ENCODE measurements around the gene RCOR3.

RCOR3 gene

GRCh38 chr1:211340622-211341507 lies 81.7 kb downstream of the RCOR3 start:
- DNase-seq (ENCODE audit: low spot score), result no peak
- no peak for TF ChIP-seq CTCF (IDR thresholded peaks at IDR 0.05; ENCODE audit: extremely low read depth, missing control alignments)

DNA sequence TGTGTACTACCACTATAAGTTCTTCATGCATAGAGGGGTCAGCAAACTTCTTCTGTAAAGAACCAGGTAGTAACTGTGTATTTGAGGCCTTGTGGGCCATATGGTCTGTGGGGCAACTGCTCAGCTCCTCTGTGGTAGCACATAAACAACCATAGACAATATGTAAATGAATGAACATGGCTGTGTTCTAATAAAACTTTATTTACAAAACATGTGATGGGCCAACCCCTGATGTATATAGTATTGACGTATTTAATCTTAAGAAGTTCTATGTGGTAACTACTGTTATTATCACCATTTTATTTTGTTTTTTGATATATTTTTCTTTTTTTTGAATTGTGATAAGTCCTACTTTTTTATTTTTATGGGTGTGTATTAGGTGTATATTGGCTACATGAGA lies 82.8 kb downstream of the RCOR3 start:
- no peak for TF ChIP-seq CTCF (IDR thresholded peaks at IDR 0.05; ENCODE audit: extremely low read depth, missing control alignments)
- no peak for DNase-seq (ENCODE audit: low spot score)

GRCh38 chr1:211343607-211344006 lies 84.4 kb downstream of the RCOR3 start:
- no peak for DNase-seq (ENCODE audit: low spot score)
- no peak for TF ChIP-seq CTCF (IDR thresholded peaks at IDR 0.05; ENCODE audit: extremely low read depth, missing control alignments)

DNA sequence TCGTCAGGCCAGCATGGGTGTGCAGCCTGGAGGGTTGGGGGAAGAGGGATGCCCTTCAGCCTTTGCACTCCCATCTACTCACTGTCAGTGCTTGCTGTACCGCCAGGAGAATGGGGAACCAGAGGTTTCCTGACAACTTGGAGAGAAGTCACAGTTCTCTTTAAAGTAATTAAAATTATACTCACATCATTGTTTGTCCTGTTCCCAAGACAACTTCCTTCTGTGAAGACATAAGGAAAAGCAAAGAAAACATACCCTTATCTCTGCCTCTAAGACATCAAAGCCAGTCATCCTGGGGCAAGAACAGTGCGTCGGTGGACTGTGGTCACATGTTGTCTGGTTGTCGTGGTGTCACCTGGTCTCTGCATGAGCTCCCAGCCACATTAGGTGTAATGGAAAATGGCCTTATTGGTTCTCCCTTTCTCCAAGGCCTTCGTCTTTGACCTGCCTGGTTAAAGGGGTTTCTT lies 85.0 kb downstream of the RCOR3 start:
- TF ChIP-seq CTCF (IDR thresholded peaks at IDR 0.05; ENCODE audit: extremely low read depth, missing control alignments), result no peak
- DNase-seq (ENCODE audit: low spot score), result no peak

DNA sequence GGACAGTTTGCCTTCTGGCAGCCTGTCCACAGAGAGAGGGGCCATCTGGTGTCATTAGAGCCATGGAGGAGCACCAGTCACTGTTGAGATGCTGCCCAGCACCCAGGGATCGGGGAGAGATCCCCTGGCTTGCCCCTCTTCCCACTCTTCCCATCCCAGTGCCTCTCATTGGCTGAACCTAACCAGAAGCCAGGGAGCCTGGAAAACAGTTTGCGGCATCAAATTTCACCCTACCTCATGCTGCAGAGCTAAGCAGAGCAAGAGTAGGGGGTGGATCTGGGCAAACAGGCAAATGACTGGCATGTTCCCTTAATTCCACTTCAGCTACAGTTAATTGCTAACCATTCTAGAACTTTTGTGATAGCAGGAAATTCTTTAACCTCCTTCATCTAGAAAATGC lies 86.6 kb downstream of the RCOR3 start:
- no peak for DNase-seq (ENCODE audit: low spot score)

GRCh38 chr1:211347077-211347844 lies 88.1 kb downstream of the RCOR3 start:
- DNase-seq (ENCODE audit: low spot score), result no peak
- TF ChIP-seq CTCF (IDR thresholded peaks at IDR 0.05; ENCODE audit: extremely low read depth, missing control alignments), result no peak

More for the DNA sequence above, 86.6 kb downstream of the RCOR3 start:
- TF ChIP-seq CTCF (IDR thresholded peaks at IDR 0.05; ENCODE audit: extremely low read depth, missing control alignments), result no peak

DNA sequence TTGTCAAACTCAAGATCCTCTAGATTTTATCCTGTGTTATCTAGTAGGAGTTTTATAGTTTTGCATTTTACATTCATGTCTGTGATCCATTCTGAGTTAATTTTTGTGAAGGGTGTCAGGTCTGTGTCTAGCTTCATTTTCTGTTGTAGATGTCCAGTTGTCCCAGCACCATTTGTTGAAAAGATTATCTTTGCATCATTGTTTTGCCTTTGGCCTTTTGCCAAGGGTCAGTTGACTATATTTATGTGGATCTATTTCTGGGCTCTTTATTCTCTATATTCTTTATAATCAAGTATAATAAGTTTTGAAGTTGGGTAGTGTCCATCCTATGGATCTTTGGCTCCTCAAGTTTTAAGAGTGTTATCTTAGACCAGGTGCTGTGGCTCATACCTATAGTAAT lies 89.4 kb downstream of the RCOR3 start:
- TF ChIP-seq CTCF (IDR thresholded peaks at IDR 0.05; ENCODE audit: extremely low read depth, missing control alignments), result no peak
- no peak for DNase-seq (ENCODE audit: low spot score)
